ENCODE results near the gene NDUFA8. TPM values are rescaled to one million over a fixed set of nuclear protein-coding genes. Genes with fewer than 3 reads are reported as not detected.

NDUFA8 gene
- total RNA-seq, 6 experiments from 2014 or later = 67.4 to 76.6 (median 72.8) TPM

- H3K9me3 Mint-ChIP-seq = no peaks in the 10 kb centered on the region
- peak; percentile 39 for DNase-seq
- H3K4me3 Mint-ChIP-seq = peak overlapping the region; percentile 82
- H3K36me3 Mint-ChIP-seq (ENCODE audit: low read depth) = no peaks in the 10 kb centered on the region
- peak; percentile 6; the same call in 1 of the 2 replicates for TF ChIP-seq CTCF (IDR thresholded peaks at IDR 0.05)
- H3K27ac Mint-ChIP-seq = peak overlapping the region; percentile 87
- H3K4me1 Mint-ChIP-seq (ENCODE audit: low read depth) = peaks cover 24% of the 10 kb centered on the region
- peaks cover 7% of the 10 kb centered on the region; the same call in 1 of the 2 replicates for H3K27me3 Mint-ChIP-seq (ENCODE audit: insufficient read depth)
Observed at GRCh38 chr9:122125509-122126330, 33.9 kb downstream of the NDUFA8 start.

- Mint-ChIP-seq H3K4me1 (ENCODE audit: low read depth) (peaks cover 24% of the 10 kb centered on the region), H3K36me3 (ENCODE audit: low read depth) (no peaks in the 10 kb centered on the region), H3K4me3 (no peak overlapping the region; the same call in 1 of the 2 replicates), H3K27ac (peak overlapping the region; percentile 20), H3K9me3 (no peaks in the 10 kb centered on the region), H3K27me3 (ENCODE audit: insufficient read depth) (peaks cover 8% of the 10 kb centered on the region; the same call in 1 of the 2 replicates)
- DNase-seq = peak; percentile 73
- peak; percentile 98 for TF ChIP-seq CTCF (IDR thresholded peaks at IDR 0.05)
Observed at GRCh38 chr9:122125158-122125508, 34.4 kb downstream of the NDUFA8 start.

GRCh38 chr9:122124528-122124927 is 35.1 kb downstream of the NDUFA8 start:
- H3K9me3 Mint-ChIP-seq = no peaks in the 10 kb centered on the region

GRCh38 chr9:122124048-122124447 is 35.5 kb downstream of the NDUFA8 start:
- Mint-ChIP-seq H3K27ac (no peak overlapping the region), H3K4me1 (ENCODE audit: low read depth) (peaks cover 24% of the 10 kb centered on the region), H3K4me3 (no peak overlapping the region), H3K36me3 (ENCODE audit: low read depth) (no peaks in the 10 kb centered on the region), H3K9me3 (no peaks in the 10 kb centered on the region), H3K27me3 (ENCODE audit: insufficient read depth) (peaks cover 8% of the 10 kb centered on the region; the same call in 1 of the 2 replicates)
- TF ChIP-seq CTCF (IDR thresholded peaks at IDR 0.05) = no peak; the same call in 1 of the 2 replicates
- DNase-seq = no peak

More at GRCh38 chr9:122124528-122124927, 35.1 kb downstream of the NDUFA8 start:
- peaks cover 24% of the 10 kb centered on the region for H3K4me1 Mint-ChIP-seq (ENCODE audit: low read depth)
- H3K27me3 Mint-ChIP-seq (ENCODE audit: insufficient read depth) = peaks cover 8% of the 10 kb centered on the region; the same call in 1 of the 2 replicates
- H3K4me3 Mint-ChIP-seq = no peak overlapping the region
- no peak overlapping the region for H3K27ac Mint-ChIP-seq
- TF ChIP-seq CTCF (IDR thresholded peaks at IDR 0.05) = no peak
- no peak for DNase-seq
- H3K36me3 Mint-ChIP-seq (ENCODE audit: low read depth) = no peaks in the 10 kb centered on the region

GRCh38 chr9:122122903-122123632 is 36.5 kb downstream of the NDUFA8 start:
- Mint-ChIP-seq H3K27ac (no peak overlapping the region), H3K4me3 (no peak overlapping the region), H3K27me3 (ENCODE audit: insufficient read depth) (peaks cover 8% of the 10 kb centered on the region; the same call in 1 of the 2 replicates), H3K36me3 (ENCODE audit: low read depth) (no peaks in the 10 kb centered on the region), H3K4me1 (ENCODE audit: low read depth) (peaks cover 24% of the 10 kb centered on the region), H3K9me3 (no peaks in the 10 kb centered on the region)
- TF ChIP-seq CTCF (IDR thresholded peaks at IDR 0.05) = peak; percentile 99
- DNase-seq = peak; percentile 41

Data from HFFc6 (cell line).